GM23338 (cell line): ENCODE results near the gene GDA. TPM values are rescaled to one million over a fixed set of nuclear protein-coding genes. Genes with fewer than 3 reads are reported as not detected.

Experiments used
- ATAC-seq: fragments of 200-7000 bp; cut with Tn5 transposase; 3 replicates; pipeline ENCODE4 v1.9.1; 2020
- DNase-seq: peaks from one replicate; pipeline ENCODE4 v3.0.0-alpha.2; 2015; ENCODE audit warnings: low spot score
- H2AFZ ChIP-seq: fragments of 200-600 bp; sonication (generic); 2 replicates; pipeline ENCODE4 v1.8.0; 2016; ENCODE audit warnings: antibody characterized with exemption, mild to moderate bottlenecking, moderate library complexity
- H3F3A ChIP-seq: fragments of 200-600 bp; sonication (generic); replicated peaks from 2 replicates; pipeline ENCODE4 v1.8.0; 2017; ENCODE audit warnings: antibody characterized with exemption, mixed run types, low read depth
- H3K27ac ChIP-seq: fragments of 200-600 bp; sonication (generic); 2 replicates; pipeline ENCODE4 v1.6.1; 2016; ENCODE audit warnings: low read depth
- H3K27me3 ChIP-seq: fragments of 200-600 bp; sonication (generic); 2 replicates; pipeline ENCODE4 v1.8.0; 2016; ENCODE audit warnings: mild to moderate bottlenecking, mixed run types, moderate library complexity; ENCODE audit not compliant: insufficient read depth
- H3K36me3 ChIP-seq: fragments of 200-600 bp; sonication (generic); 2 replicates; pipeline ENCODE4 v1.8.0; 2016; ENCODE audit warnings: mild to moderate bottlenecking; ENCODE audit not compliant: insufficient read depth
- H3K4me1 ChIP-seq: fragments of 200-600 bp; sonication (generic); 2 replicates; pipeline ENCODE4 v1.8.0; 2016; ENCODE audit warnings: mild to moderate bottlenecking, moderate library complexity; ENCODE audit not compliant: insufficient read depth
- H3K4me2 ChIP-seq: fragments of 200-600 bp; sonication (generic); 2 replicates; pipeline ENCODE4 v1.7.1; 2017; ENCODE audit warnings: mixed run types
- H3K4me3 ChIP-seq: fragments of 200-600 bp; sonication (generic); 2 replicates; pipeline ENCODE4 v1.6.1; 2016; ENCODE audit warnings: mixed run types
- H3K79me2 ChIP-seq: fragments of 200-600 bp; sonication (generic); replicated peaks from 2 replicates; pipeline ENCODE4 v1.8.0; 2017; ENCODE audit warnings: mild to moderate bottlenecking; ENCODE audit not compliant: insufficient read depth
- H3K9me2 ChIP-seq: fragments of 200-600 bp; sonication (generic); 2 replicates; pipeline ENCODE4 v1.8.0; 2017; ENCODE audit not compliant: insufficient read depth
- H4K20me1 ChIP-seq: fragments of 200-600 bp; sonication (generic); replicated peaks from 2 replicates; pipeline ENCODE4 v1.8.0; 2017; ENCODE audit warnings: mild to moderate bottlenecking; ENCODE audit not compliant: insufficient read depth
- H3K27ac Mint-ChIP-seq: 2 replicates; pipeline ENCODE4 v1.8.0; 2020; ENCODE audit warnings: inconsistent platforms, mild to moderate bottlenecking, moderate library complexity, mixed read lengths
- H3K27me3 Mint-ChIP-seq: 3 replicates; pipeline ENCODE4 v1.8.0; 2022; ENCODE audit warnings: low read depth, mild to moderate bottlenecking, moderate library complexity, mixed read lengths, inconsistent platforms; ENCODE audit not compliant: insufficient read depth, poor library complexity
- H3K36me3 Mint-ChIP-seq: 3 replicates; pipeline ENCODE4 v1.8.0; 2021; ENCODE audit warnings: low read depth, mild to moderate bottlenecking, inconsistent platforms, moderate library complexity, mixed read lengths
- H3K4me1 Mint-ChIP-seq: 3 replicates; pipeline ENCODE4 v1.8.0; 2020; ENCODE audit warnings: mild to moderate bottlenecking, inconsistent platforms, mixed read lengths
- H3K4me3 Mint-ChIP-seq: 3 replicates; pipeline ENCODE4 v1.8.0; 2021; ENCODE audit warnings: moderate library complexity, mild to moderate bottlenecking, inconsistent platforms, mixed read lengths
- H3K9me3 Mint-ChIP-seq: 3 replicates; pipeline ENCODE4 v1.8.0; 2020; ENCODE audit warnings: moderate library complexity, mild to moderate bottlenecking, inconsistent platforms, mixed read lengths
- CREB1 ChIP-seq: fragments of 250-450 bp; sonication (Bioruptor Pico); IDR thresholded peaks from 2 replicates; pipeline ENCODE4 v1.5.0; 2020; ENCODE audit warnings: low read depth, mild to moderate bottlenecking, moderate library complexity
- EZH2phosphoT487 ChIP-seq: fragments of 200-600 bp; sonication (generic); IDR thresholded peaks from one replicate; pipeline ENCODE4 v1.8.1; 2018; ENCODE audit warnings: antibody characterized with exemption; ENCODE audit not compliant: unreplicated experiment
- NANOG ChIP-seq: IDR thresholded peaks from 2 replicates; pipeline ENCODE4 v1.6.1; 2016; ENCODE audit warnings: antibody characterized with exemption, borderline replicate concordance
- STAT1 ChIP-seq: IDR thresholded peaks from one replicate; pipeline ENCODE4 v1.6.1; 2016; ENCODE audit warnings: antibody characterized with exemption; ENCODE audit not compliant: unreplicated experiment
- ZNF114 ChIP-seq: fragments of 250-450 bp; sonication (Bioruptor Pico); IDR thresholded peaks from 2 replicates; pipeline ENCODE4 v1.5.0; 2020; ENCODE audit warnings: mild to moderate bottlenecking, moderate library complexity
- ZNF331 ChIP-seq: fragments of 250-450 bp; sonication (Bioruptor Pico); IDR thresholded peaks from 2 replicates; pipeline ENCODE4 v1.5.0; 2020; ENCODE audit warnings: low read depth, mild to moderate bottlenecking, moderate library complexity
- polyA plus RNA-seq: library from polyadenylated mRNA; unstranded; fragments of >200 nt; fragmentation: Nextera tagmentation; extraction: Ambion mirVana; gene quantifications from 2 replicates; pipeline ENCODE4 v1.2.1, GENCODE V29; 2016
- total RNA-seq: library from RNA; depleted of rRNA; stranded (reverse); fragments of >200 nt; shearing (Covaris generic); gene quantifications from 2 replicates; pipeline ENCODE4 v1.2.3, GENCODE V29; 2014
- TF ChIP-seq, protein P1 (sequence below), 2 experiments: fragments of 200-600 bp in 1 of 2; sonication (generic) in 1 of 2; conservative IDR thresholded peaks; 2 replicates each; pipeline versions ENCODE4 v1.5.1 to v1.6.1; 2016 to 2017; ENCODE audit warnings: antibody characterized with exemption in 2 of 2, low read depth in 2 of 2, mild to moderate bottlenecking in 2 of 2, moderate library complexity in 1 of 2
- TF ChIP-seq, protein P2 (sequence below): IDR thresholded peaks from 2 replicates; pipeline ENCODE4 v1.6.1; 2016; ENCODE audit warnings: antibody characterized with exemption
- TF ChIP-seq, protein P3 (sequence below): fragments of 250-450 bp; sonication (Bioruptor Pico); IDR thresholded peaks from 2 replicates; pipeline ENCODE4 v1.5.0; 2020; ENCODE audit warnings: mild to moderate bottlenecking, moderate library complexity

GDA gene
- total and polyA plus RNA-seq, 2 experiments from 2014 or later = 4.0 to 5.8 TPM

DNA sequence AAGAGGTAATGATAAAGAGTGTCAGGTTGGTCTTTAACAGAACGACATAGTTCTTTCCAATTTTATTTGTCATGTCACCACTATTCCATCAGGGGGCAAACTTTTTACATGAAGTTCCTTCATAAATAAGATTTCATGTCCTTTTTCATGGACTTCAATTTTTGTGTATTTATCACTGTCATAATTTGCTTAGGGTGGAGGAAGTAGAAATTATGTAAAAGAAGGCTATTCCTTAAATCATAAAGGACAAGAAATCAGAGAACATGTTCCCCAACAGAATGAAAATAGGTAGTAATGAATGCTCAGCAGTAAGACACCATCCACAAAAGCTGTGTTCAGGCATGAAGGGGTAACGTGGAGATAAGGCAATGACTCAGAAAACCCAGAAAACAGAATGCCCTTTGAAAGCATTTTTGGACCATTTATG is 143.0 kb downstream of the GDA start:
- H3K4me1 Mint-ChIP-seq = no peaks in the 10 kb centered on the region
- no peak for TF ChIP-seq NANOG
- TF ChIP-seq, protein P1, sequence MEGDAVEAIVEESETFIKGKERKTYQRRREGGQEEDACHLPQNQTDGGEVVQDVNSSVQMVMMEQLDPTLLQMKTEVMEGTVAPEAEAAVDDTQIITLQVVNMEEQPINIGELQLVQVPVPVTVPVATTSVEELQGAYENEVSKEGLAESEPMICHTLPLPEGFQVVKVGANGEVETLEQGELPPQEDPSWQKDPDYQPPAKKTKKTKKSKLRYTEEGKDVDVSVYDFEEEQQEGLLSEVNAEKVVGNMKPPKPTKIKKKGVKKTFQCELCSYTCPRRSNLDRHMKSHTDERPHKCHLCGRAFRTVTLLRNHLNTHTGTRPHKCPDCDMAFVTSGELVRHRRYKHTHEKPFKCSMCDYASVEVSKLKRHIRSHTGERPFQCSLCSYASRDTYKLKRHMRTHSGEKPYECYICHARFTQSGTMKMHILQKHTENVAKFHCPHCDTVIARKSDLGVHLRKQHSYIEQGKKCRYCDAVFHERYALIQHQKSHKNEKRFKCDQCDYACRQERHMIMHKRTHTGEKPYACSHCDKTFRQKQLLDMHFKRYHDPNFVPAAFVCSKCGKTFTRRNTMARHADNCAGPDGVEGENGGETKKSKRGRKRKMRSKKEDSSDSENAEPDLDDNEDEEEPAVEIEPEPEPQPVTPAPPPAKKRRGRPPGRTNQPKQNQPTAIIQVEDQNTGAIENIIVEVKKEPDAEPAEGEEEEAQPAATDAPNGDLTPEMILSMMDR (conservative IDR thresholded peaks at IDR 0.05; ENCODE audit: low read depth in 2 of 2) = peak; percentile 55 to 63
- TF ChIP-seq STAT1 = no peak
- DNase-seq = peak; percentile 59
- H3K36me3 ChIP-seq = no peaks in the 10 kb centered on the region; the same call in 1 of the 2 replicates
- H2AFZ ChIP-seq = no peak overlapping the region
- H3K4me3 ChIP-seq = no peak overlapping the region
- H3K27me3 ChIP-seq = no peaks in the 10 kb centered on the region
- H3K79me2 ChIP-seq = no peaks in the 10 kb centered on the region
- ATAC-seq = no peak
- H3K36me3 Mint-ChIP-seq = peaks cover 13% of the 10 kb centered on the region; the same call in 2 of the 3 replicates
- no peaks in the 10 kb centered on the region for H3K4me1 ChIP-seq
- H3K27me3 Mint-ChIP-seq = no peaks in the 10 kb centered on the region
- peaks cover 10% of the 10 kb centered on the region; the same call in 1 of the 2 replicates for H3K9me2 ChIP-seq
- H3K27ac ChIP-seq = no peak overlapping the region
- H3K4me3 Mint-ChIP-seq = no peak overlapping the region
- H4K20me1 ChIP-seq = no peaks in the 10 kb centered on the region
- H3F3A ChIP-seq = no peaks in the 10 kb centered on the region
- H3K27ac Mint-ChIP-seq = no peak overlapping the region
- peaks cover 24% of the 10 kb centered on the region for H3K9me3 Mint-ChIP-seq
- H3K4me2 ChIP-seq = no peak overlapping the region

DNA sequence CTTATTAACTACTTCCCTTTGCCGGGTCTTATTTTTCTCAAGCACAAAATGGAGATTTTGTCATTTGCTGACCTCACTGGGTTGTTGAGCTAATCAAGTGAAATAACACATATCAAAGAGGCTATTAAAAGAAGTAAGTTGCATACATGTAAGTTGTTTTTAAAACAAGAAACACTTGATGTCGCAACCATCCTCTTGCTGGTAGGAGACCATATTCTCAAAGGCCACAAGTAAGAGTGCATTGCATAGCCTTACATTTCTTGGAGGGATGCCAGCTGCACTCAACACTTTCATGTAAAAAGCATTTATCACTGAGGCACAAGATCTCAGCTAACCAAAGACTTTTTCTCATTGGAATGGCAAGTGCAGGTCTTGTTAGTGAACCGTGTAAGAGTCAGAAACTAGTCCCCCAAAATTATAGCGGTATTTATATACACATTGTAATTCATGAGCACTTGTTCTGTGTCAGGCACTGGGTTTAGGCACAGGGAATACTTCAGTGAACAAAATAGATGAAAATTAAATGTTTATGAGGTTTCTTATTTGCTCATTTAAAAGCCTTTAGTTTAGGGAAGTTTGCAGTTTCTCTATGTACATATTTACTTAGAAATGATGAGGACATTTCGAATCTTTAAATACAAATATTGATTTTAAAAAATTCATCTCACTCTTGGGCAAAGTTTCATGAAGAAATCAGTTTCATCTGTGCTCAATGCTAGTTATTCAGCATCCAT is 143.8 kb downstream of the GDA start:
- Mint-ChIP-seq H3K36me3 (peaks cover 13% of the 10 kb centered on the region; the same call in 2 of the 3 replicates), H3K4me1 (no peaks in the 10 kb centered on the region), H3K4me3 (no peak overlapping the region), H3K27ac (no peak overlapping the region), H3K27me3 (no peaks in the 10 kb centered on the region), H3K9me3 (peaks cover 24% of the 10 kb centered on the region)
- DNase-seq = no peak
- no peaks in the 10 kb centered on the region for H3K27me3 ChIP-seq
- H4K20me1 ChIP-seq = no peaks in the 10 kb centered on the region
- H3K9me2 ChIP-seq = peaks cover 10% of the 10 kb centered on the region; the same call in 1 of the 2 replicates
- no peak overlapping the region for H3K4me3 ChIP-seq
- H3K4me2 ChIP-seq = no peak overlapping the region
- no peak overlapping the region; the same call in 1 of the 2 replicates for H2AFZ ChIP-seq
- ATAC-seq = no peak
- no peaks in the 10 kb centered on the region; the same call in 1 of the 2 replicates for H3K36me3 ChIP-seq
- H3F3A ChIP-seq = no peaks in the 10 kb centered on the region
- no peak overlapping the region for H3K27ac ChIP-seq
- no peaks in the 10 kb centered on the region for H3K79me2 ChIP-seq
- no peaks in the 10 kb centered on the region for H3K4me1 ChIP-seq
- TF ChIP-seq CREB1 (no peak), ZNF114 (CRISPR knock-in tag) (no peak), EZH2phosphoT487 (no peak), STAT1 (no peak), ZNF331 (CRISPR knock-in tag) (no peak)
- TF ChIP-seq, protein P2, sequence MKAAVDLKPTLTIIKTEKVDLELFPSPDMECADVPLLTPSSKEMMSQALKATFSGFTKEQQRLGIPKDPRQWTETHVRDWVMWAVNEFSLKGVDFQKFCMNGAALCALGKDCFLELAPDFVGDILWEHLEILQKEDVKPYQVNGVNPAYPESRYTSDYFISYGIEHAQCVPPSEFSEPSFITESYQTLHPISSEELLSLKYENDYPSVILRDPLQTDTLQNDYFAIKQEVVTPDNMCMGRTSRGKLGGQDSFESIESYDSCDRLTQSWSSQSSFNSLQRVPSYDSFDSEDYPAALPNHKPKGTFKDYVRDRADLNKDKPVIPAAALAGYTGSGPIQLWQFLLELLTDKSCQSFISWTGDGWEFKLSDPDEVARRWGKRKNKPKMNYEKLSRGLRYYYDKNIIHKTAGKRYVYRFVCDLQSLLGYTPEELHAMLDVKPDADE = no peak
- TF ChIP-seq, protein P3, sequence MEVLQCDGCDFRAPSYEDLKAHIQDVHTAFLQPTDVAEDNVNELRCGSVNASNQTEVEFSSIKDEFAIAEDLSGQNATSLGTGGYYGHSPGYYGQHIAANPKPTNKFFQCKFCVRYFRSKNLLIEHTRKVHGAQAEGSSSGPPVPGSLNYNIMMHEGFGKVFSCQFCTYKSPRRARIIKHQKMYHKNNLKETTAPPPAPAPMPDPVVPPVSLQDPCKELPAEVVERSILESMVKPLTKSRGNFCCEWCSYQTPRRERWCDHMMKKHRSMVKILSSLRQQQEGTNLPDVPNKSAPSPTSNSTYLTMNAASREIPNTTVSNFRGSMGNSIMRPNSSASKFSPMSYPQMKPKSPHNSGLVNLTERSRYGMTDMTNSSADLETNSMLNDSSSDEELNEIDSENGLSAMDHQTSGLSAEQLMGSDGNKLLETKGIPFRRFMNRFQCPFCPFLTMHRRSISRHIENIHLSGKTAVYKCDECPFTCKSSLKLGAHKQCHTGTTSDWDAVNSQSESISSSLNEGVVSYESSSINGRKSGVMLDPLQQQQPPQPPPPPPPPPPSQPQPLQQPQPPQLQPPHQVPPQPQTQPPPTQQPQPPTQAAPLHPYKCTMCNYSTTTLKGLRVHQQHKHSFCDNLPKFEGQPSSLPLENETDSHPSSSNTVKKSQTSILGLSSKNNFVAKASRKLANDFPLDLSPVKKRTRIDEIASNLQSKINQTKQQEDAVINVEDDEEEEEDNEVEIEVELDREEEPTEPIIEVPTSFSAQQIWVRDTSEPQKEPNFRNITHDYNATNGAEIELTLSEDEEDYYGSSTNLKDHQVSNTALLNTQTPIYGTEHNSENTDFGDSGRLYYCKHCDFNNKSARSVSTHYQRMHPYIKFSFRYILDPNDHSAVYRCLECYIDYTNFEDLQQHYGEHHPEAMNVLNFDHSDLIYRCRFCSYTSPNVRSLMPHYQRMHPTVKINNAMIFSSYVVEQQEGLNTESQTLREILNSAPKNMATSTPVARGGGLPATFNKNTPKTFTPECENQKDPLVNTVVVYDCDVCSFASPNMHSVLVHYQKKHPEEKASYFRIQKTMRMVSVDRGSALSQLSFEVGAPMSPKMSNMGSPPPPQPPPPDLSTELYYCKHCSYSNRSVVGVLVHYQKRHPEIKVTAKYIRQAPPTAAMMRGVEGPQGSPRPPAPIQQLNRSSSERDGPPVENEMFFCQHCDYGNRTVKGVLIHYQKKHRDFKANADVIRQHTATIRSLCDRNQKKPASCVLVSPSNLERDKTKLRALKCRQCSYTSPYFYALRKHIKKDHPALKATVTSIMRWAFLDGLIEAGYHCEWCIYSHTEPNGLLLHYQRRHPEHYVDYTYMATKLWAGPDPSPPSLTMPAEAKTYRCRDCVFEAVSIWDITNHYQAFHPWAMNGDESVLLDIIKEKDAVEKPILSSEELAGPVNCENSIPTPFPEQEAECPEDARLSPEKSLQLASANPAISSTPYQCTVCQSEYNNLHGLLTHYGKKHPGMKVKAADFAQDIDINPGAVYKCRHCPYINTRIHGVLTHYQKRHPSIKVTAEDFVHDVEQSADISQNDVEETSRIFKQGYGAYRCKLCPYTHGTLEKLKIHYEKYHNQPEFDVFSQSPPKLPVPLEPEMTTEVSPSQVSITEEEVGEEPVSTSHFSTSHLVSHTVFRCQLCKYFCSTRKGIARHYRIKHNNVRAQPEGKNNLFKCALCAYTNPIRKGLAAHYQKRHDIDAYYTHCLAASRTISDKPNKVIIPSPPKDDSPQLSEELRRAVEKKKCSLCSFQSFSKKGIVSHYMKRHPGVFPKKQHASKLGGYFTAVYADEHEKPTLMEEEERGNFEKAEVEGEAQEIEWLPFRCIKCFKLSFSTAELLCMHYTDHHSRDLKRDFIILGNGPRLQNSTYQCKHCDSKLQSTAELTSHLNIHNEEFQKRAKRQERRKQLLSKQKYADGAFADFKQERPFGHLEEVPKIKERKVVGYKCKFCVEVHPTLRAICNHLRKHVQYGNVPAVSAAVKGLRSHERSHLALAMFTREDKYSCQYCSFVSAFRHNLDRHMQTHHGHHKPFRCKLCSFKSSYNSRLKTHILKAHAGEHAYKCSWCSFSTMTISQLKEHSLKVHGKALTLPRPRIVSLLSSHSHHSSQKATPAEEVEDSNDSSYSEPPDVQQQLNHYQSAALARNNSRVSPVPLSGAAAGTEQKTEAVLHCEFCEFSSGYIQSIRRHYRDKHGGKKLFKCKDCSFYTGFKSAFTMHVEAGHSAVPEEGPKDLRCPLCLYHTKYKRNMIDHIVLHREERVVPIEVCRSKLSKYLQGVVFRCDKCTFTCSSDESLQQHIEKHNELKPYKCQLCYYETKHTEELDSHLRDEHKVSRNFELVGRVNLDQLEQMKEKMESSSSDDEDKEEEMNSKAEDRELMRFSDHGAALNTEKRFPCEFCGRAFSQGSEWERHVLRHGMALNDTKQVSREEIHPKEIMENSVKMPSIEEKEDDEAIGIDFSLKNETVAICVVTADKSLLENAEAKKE = no peak
- TF ChIP-seq, protein P1 (conservative IDR thresholded peaks at IDR 0.05; ENCODE audit: low read depth in 2 of 2) = no peak
